Ascending aorta (tissue), 2 donors: Measurements from ENCODE around the gene XAGE3. TPM values are rescaled to one million over a fixed set of nuclear protein-coding genes. Genes with fewer than 3 reads are reported as not detected.

Experiments
- DNase-seq, 2 donors: peaks; one replicate each; pipeline ENCODE4 v3.0.0-alpha.2; 2019; ENCODE audit warnings: low spot score in 2 of 2
- H3K27ac ChIP-seq, 2 donors: fragments of 200-600 bp; sonication (generic); one replicate each; pipeline ENCODE4 v1.5.1; 2016 to 2017; ENCODE audit warnings: mild to moderate bottlenecking in 1 of 2
- H3K27me3 ChIP-seq: fragments of 200-600 bp; sonication (generic); one replicate; pipeline ENCODE4 v1.5.1; 2017
- H3K36me3 ChIP-seq, 2 donors: fragments of 200-600 bp; sonication (generic); one replicate each; pipeline ENCODE4 v1.5.1; 2016
- H3K4me1 ChIP-seq, 2 donors: fragments of 200-600 bp; sonication (generic); one replicate each; pipeline ENCODE4 v1.5.1; 2016 to 2017; ENCODE audit warnings: mild to moderate bottlenecking in 1 of 2
- H3K4me3 ChIP-seq, 2 donors: fragments of 200-600 bp; sonication (generic); one replicate each; pipeline ENCODE4 v1.5.1; 2016 to 2017; ENCODE audit warnings: mild to moderate bottlenecking in 1 of 2
- H3K9me3 ChIP-seq, 2 donors: fragments of 200-600 bp; sonication (generic); one replicate each; pipeline ENCODE4 v1.5.1; 2016
- intact Hi-C: fragments of 100-400 bp; cut with DNase I; formaldehyde crosslinking; loops from one replicate; pipeline ENCODE4 v1.15.1; 2023
- total RNA-seq: library from RNA; depleted of rRNA; stranded (reverse); fragments of >200 nt; gene quantifications from one replicate; pipeline ENCODE4 v1.1.0, GENCODE V29; 2016
- TF ChIP-seq, protein P1 (sequence below), 3 experiments: fragments of 200-600 bp in 2 of 3; fragments of 450-650 bp in 1 of 3; sonication (generic) in 2 of 3; IDR thresholded peaks; one replicate each; pipeline ENCODE4 v1.5.1; 2016 to 2019; ENCODE audit warnings: antibody characterized with exemption in 3 of 3, mild to moderate bottlenecking in 1 of 3, moderate library complexity in 1 of 3

Gene XAGE3
- total RNA-seq, 1 donor from 2014 or later = not detected

DNA sequence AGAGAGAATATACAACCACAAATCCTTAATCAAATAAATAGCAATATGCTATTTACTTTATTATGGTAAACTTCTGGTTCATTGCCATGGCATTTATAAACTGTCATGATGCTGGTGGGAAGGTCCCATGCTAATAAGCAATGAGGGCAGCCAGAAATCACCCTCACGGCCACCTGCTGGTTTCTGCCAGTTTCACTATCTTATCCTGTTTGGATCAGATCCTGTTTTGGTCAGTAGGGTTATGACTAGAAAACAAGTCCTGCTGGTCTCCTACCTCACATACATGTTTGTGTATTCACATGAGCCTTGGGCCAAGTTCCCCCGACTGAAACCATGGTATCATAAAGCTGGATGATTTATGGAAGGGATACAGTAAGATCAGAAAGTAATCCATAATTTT is 28.7 kb downstream of the XAGE3 start:
- intact Hi-C loops = no loop called here
- H3K4me1 ChIP-seq = no peaks in the 10 kb centered on the region
- H3K27ac ChIP-seq = no peak overlapping the region
- TF ChIP-seq, protein P1, sequence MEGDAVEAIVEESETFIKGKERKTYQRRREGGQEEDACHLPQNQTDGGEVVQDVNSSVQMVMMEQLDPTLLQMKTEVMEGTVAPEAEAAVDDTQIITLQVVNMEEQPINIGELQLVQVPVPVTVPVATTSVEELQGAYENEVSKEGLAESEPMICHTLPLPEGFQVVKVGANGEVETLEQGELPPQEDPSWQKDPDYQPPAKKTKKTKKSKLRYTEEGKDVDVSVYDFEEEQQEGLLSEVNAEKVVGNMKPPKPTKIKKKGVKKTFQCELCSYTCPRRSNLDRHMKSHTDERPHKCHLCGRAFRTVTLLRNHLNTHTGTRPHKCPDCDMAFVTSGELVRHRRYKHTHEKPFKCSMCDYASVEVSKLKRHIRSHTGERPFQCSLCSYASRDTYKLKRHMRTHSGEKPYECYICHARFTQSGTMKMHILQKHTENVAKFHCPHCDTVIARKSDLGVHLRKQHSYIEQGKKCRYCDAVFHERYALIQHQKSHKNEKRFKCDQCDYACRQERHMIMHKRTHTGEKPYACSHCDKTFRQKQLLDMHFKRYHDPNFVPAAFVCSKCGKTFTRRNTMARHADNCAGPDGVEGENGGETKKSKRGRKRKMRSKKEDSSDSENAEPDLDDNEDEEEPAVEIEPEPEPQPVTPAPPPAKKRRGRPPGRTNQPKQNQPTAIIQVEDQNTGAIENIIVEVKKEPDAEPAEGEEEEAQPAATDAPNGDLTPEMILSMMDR (IDR thresholded peaks at IDR 0.05) = no peak
- H3K27me3 ChIP-seq = no peaks in the 10 kb centered on the region
- no peaks in the 10 kb centered on the region for H3K9me3 ChIP-seq
- H3K4me3 ChIP-seq = no peak overlapping the region
- no peaks in the 10 kb centered on the region for H3K36me3 ChIP-seq
- DNase-seq = no peak

DNA sequence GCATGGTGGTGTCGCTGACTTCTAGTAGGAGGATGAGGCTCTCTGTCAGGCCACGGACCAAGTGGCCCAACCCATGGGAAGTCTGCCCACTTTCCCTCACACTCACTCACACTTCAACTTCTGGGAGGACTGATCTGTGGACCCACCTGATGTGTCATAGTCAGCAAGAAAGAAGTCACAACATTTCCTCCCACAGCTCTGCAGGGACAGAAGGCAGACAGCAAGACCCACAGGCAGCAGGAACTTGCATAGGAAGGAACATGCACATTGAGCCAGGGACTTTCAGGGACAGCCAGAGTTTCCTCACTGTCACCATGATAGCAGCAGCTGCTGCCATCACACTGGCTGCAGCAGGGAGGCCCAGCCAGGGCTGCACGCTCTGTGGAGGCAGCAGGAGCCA is 37.3 kb downstream of the XAGE3 start:
- TF ChIP-seq, protein P1 (IDR thresholded peaks at IDR 0.05) = no peak
- no peak for DNase-seq
- H3K4me3 ChIP-seq = no peak overlapping the region
- H3K27me3 ChIP-seq = no peaks in the 10 kb centered on the region
- intact Hi-C loops = no loop called here
- no peaks in the 10 kb centered on the region for H3K9me3 ChIP-seq
- no peaks in the 10 kb centered on the region for H3K4me1 ChIP-seq
- H3K36me3 ChIP-seq = no peaks in the 10 kb centered on the region
- H3K27ac ChIP-seq = no peak overlapping the region

DNA sequence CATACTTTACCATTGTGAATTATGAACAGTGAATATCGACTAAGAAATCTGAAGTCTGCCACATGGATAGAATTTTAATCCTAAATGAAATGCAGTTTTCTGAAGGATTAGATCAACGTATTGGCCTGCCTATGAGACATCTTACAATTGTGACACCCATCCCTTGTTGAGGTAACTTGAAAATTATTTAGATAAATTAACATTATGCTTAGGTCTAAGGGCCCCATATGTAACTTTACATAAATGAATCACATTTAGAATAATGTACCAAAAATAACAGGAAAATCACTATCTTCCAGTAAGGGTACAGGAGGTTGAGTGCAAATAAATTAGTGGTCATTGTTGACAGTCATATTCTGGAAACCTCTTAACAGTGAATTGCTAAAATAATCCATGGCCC is 43.3 kb downstream of the XAGE3 start:
- intact Hi-C loops = no loop called here

DNA sequence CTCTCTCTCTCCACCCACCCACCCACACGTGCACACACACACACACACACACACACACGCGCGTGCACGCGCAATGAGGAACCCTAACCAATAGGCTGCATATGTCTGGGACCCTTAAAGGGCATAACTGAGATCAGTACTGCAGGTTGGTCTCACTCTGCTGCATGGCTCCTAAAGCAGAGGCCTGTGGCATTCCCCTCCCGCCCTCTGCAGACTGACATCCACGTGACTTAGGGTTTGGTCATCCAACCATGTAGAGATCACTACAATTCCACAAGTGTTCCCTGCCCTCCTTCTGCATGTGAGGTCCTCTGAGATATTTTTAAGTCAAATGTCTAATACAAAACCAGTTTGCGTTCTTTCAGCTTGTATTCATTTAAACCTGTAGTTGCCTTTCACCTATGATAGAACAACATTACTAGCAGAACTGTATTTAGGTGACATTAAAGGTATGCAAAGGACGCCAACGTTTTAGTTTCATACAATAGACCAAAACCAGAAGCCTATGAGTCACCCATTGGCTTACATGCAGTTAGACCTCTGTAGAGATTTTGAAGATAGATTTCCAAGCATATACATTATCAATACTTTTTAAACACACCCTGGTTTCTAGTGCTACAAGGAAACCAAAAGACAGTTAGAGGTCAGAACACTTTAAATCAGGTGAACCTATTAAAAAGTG is 46.7 kb downstream of the XAGE3 start:
- no peaks in the 10 kb centered on the region for H3K27me3 ChIP-seq
- no peak for DNase-seq
- no peaks in the 10 kb centered on the region for H3K9me3 ChIP-seq
- TF ChIP-seq, protein P1 (IDR thresholded peaks at IDR 0.05) = no peak
- H3K4me3 ChIP-seq = no peak overlapping the region
- intact Hi-C loops = no loop called here
- no peaks in the 10 kb centered on the region for H3K4me1 ChIP-seq
- H3K36me3 ChIP-seq = no peaks in the 10 kb centered on the region
- H3K27ac ChIP-seq = no peak overlapping the region

More for the DNA sequence above, 43.3 kb downstream of the XAGE3 start:
- no peak overlapping the region for H3K4me3 ChIP-seq
- H3K9me3 ChIP-seq = no peaks in the 10 kb centered on the region
- DNase-seq = no peak
- no peaks in the 10 kb centered on the region for H3K27me3 ChIP-seq
- no peak overlapping the region for H3K27ac ChIP-seq
- H3K36me3 ChIP-seq = no peaks in the 10 kb centered on the region
- H3K4me1 ChIP-seq = no peaks in the 10 kb centered on the region
- TF ChIP-seq, protein P1 (IDR thresholded peaks at IDR 0.05) = no peak

DNA sequence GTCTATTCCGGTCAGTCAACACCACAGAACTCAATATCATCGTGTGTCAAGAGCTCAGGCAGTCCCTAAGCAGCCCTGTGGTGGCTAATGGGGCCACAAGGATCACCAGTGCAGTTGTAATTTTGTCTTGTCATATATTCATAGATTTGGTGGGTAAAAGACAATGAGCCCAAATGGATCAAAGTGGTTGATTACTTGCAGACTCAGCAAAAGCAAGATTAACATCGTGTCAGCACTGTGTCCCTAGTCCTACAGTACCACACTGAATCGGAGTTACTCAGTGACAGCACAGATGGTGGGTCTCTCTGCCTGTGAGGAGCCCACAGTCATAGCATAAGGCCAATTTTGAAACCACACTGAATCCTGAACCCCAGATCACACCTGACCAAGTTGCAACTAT is 48.1 kb downstream of the XAGE3 start:
- Histone ChIP-seq H3K27ac (no peak overlapping the region), H3K36me3 (no peaks in the 10 kb centered on the region), H3K27me3 (no peaks in the 10 kb centered on the region), H3K4me1 (no peaks in the 10 kb centered on the region), H3K4me3 (no peak overlapping the region), H3K9me3 (no peaks in the 10 kb centered on the region)
- intact Hi-C loops = no loop called here
- DNase-seq = no peak
- TF ChIP-seq, protein P1 (IDR thresholded peaks at IDR 0.05) = no peak

Other genes with a start within 250 kb of the XAGE3 start
- gene SSX7, start 213.2 kb downstream of the XAGE3 start, total RNA-seq = not detected
- gene SSX2, start 160.9 kb downstream of the XAGE3 start, total RNA-seq = not detected
- not detected for gene SSX2B, start 116.8 kb downstream of the XAGE3 start, total RNA-seq
- not detected for gene SPANXN5, start 70.7 kb downstream of the XAGE3 start, total RNA-seq
- not detected for gene XAGE5, start 56.8 kb downstream of the XAGE3 start, total RNA-seq
- 5.0 TPM for gene FAM156B, start 29.2 kb upstream of the XAGE3 start, total RNA-seq
- gene FAM156A, start 90.4 kb upstream of the XAGE3 start, total RNA-seq = 50.9 TPM
- 2.1 TPM for gene GPR173, start 180.7 kb upstream of the XAGE3 start, total RNA-seq
- 42.3 TPM for gene TSPYL2, start 214.3 kb upstream of the XAGE3 start, total RNA-seq
- gene KANTR, start 226.1 kb upstream of the XAGE3 start, total RNA-seq = 5.0 TPM